GM12878 (cell line): Measurements from ENCODE around the gene STX1A. TPM values are rescaled to one million over a fixed set of nuclear protein-coding genes. Genes with fewer than 3 reads are reported as not detected.

Experiments used
- ATAC-seq: fragments of 200-7000 bp; cut with Tn5 transposase; 3 replicates; pipeline ENCODE4 v1.9.1; 2020; ENCODE audit warnings: mild to moderate bottlenecking, moderate library complexity
- BruUV-seq: library from RNA; stranded (reverse); fragments of 400-500 nt; replicated peaks from 2 replicates; lab custom pipeline; 2021; lab: Mats Ljungman, UMichigan
- CTCF ChIA-PET: fragments of 300-600 bp; sonication (Branson Sonifier 250); formaldehyde crosslinking; extraction: SDS; loops from one replicate; lab custom pipeline; 2021; ENCODE audit warnings: inconsistent platforms; lab: Yijun Ruan, JAX
- POLR2A ChIA-PET: fragments of 350-600 bp; formaldehyde crosslinking; extraction: SDS; loops from one replicate; lab custom pipeline; 2021; ENCODE audit warnings: inconsistent platforms; lab: Charles Lee
- RAD21 ChIA-PET: fragments of 300-600 bp; sonication (Branson Sonifier 250); formaldehyde crosslinking; loops from one replicate; lab custom pipeline; 2023; ENCODE audit warnings: antibody characterized with exemption; ENCODE audit not compliant: unreplicated experiment; lab: Charles Lee
- SMC1A ChIA-PET: fragments of 300-600 bp; sonication (Branson Sonifier 250); formaldehyde crosslinking; loops from one replicate; lab custom pipeline; 2023; ENCODE audit not compliant: unreplicated experiment, uncharacterized antibody; lab: Charles Lee
- DNase-seq: peaks from one replicate; pipeline ENCODE4 v3.0.0-alpha.2; 2011; ENCODE audit warnings: low read depth, low spot score
- FAIRE-seq: peaks from 3 replicates; lab custom pipeline; 2011; peaks lifted over from hg19 to GRCh38; lab: Jason Lieb, UNC
- H2AFZ ChIP-seq: 2 replicates; pipeline ENCODE4 v1.6.0; 2011; ENCODE audit warnings: low read depth, low read length, control low read depth; ENCODE audit not compliant: control insufficient read depth
- H3K27ac ChIP-seq: 2 replicates; pipeline ENCODE4 v1.5.1; 2011; ENCODE audit warnings: control low read depth; ENCODE audit not compliant: control insufficient read depth, insufficient read depth
- H3K27me3 ChIP-seq, 2 experiments: replicated peaks in 1 of 2; 2 replicates each; pipeline versions ENCODE4 v1.6.0 to v1.6.1; 2011; ENCODE audit warnings: low read length in 1 of 2; ENCODE audit not compliant: control insufficient read depth in 2 of 2, insufficient read depth in 2 of 2
- H3K36me3 ChIP-seq, 2 experiments: 2 replicates each; pipeline ENCODE4 v1.5.1; 2011; ENCODE audit warnings: low read length in 1 of 2; ENCODE audit not compliant: control insufficient read depth in 2 of 2, insufficient read depth in 2 of 2
- H3K4me1 ChIP-seq: 2 replicates; pipeline ENCODE4 v1.6.1; 2011; ENCODE audit warnings: mild to moderate bottlenecking, low read length, moderate library complexity, mixed read lengths; ENCODE audit not compliant: control insufficient read depth, insufficient read depth
- H3K4me2 ChIP-seq: 2 replicates; pipeline ENCODE4 v1.6.0; 2011; ENCODE audit warnings: control low read depth; ENCODE audit not compliant: control insufficient read depth, insufficient read depth
- H3K4me3 ChIP-seq: fragments of 200-600 bp; sonication (generic); 2 replicates; pipeline ENCODE4 v1.5.1; 2016
- H3K79me2 ChIP-seq: 2 replicates; pipeline ENCODE4 v1.6.0; 2011; ENCODE audit warnings: low read length; ENCODE audit not compliant: control insufficient read depth, insufficient read depth
- H3K9ac ChIP-seq: 2 replicates; pipeline ENCODE4 v1.8.0; 2011; ENCODE audit warnings: low read length, control low read depth, mixed read lengths; ENCODE audit not compliant: control insufficient read depth, insufficient read depth
- H3K9me3 ChIP-seq: replicated peaks from 3 replicates; pipeline ENCODE4 v1.5.1; 2011; ENCODE audit warnings: mild to moderate bottlenecking, low read length; ENCODE audit not compliant: control insufficient read depth, insufficient read depth
- H4K20me1 ChIP-seq: 2 replicates; pipeline ENCODE4 v1.6.0; 2011; ENCODE audit not compliant: control insufficient read depth, insufficient read depth
- CUX1 ChIP-seq: IDR thresholded peaks from 2 replicates; pipeline ENCODE4 v1.6.1; 2012; ENCODE audit warnings: improper control_type of control experiment, low read depth, low read length; ENCODE audit not compliant: insufficient replicate concordance
- MTA2 ChIP-seq: fragments of 450-650 bp; IDR thresholded peaks from 2 replicates; pipeline ENCODE4 v1.6.1; 2016; ENCODE audit warnings: low read depth, mild to moderate bottlenecking, moderate library complexity
- MYC ChIP-seq: IDR thresholded peaks from 2 replicates; pipeline ENCODE4 v1.6.1; 2011; ENCODE audit warnings: mild to moderate bottlenecking, low read length, moderate library complexity, inconsistent platforms; ENCODE audit not compliant: insufficient read depth, insufficient replicate concordance, insufficient read length, severe bottlenecking
- NKRF ChIP-seq: fragments of 450-650 bp; conservative IDR thresholded peaks from 2 replicates; pipeline ENCODE4 v1.6.1; 2017; ENCODE audit warnings: mild to moderate bottlenecking, moderate library complexity
- TCF12 ChIP-seq: IDR thresholded peaks from 2 replicates; pipeline ENCODE4 v1.6.1; 2011; ENCODE audit warnings: low read depth, mild to moderate bottlenecking, low read length
- whole genome bisulfite sequencing: methylation state at CpG from one replicate; pipeline ENCODE4 v1.1.6; 2016; ENCODE audit warnings: low lambda C conversion rate; ENCODE audit not compliant: insufficient replicate concordance, insufficient coverage; ENCODE audit errors: missing lambda C conversion rate; 5-methylcytosine and 5-hydroxymethylcytosine counted together
- in situ Hi-C: fragments of 300-500 bp; cut with MboI; formaldehyde crosslinking; loops from 9 replicates; pipeline ENCODE4 v1.14.3; 2018; ENCODE audit warnings: mixed read lengths
- intact Hi-C: fragments of 100-400 bp; cut with micrococcal nuclease; formaldehyde crosslinking; loops from one replicate; pipeline ENCODE4 v1.14.2; 2022; ENCODE audit not compliant: unreplicated experiment
- polyA plus RNA-seq, 11 experiments: library from polyadenylated mRNA; depleted of rRNA in 4 of 11; unstranded in 6 of 11; stranded (reverse) in 5 of 11; fragments of >200 nt; fragmentation: Nextera tagmentation in 4 of 11; fragmentation: Illumina TruSeq in 1 of 11; extraction: Ambion mirVana in 4 of 11; extraction: Trizol in 1 of 11; gene quantifications; 1 replicate in 1 of 11; 2 replicates in 10 of 11; pipeline versions ENCODE4 v1.2.1 to v1.2.3, GENCODE V29; 2011 to 2016; ENCODE audit warnings: inconsistent platforms in 2 of 11, missing spikeins in 2 of 11, low read depth in 1 of 11
- total RNA-seq, 4 experiments: library from RNA; depleted of rRNA in 3 of 4; stranded (reverse); fragments of >200 nt in 3 of 4; fragmentation: Illumina TruSeq in 1 of 4; extraction: Trizol in 1 of 4; gene quantifications; 2 replicates each; pipeline versions ENCODE4 v1.2.1 to v1.2.3, GENCODE V29; 2013 to 2021
- TF ChIP-seq, protein P1 (sequence below): fragments of 450-650 bp; IDR thresholded peaks from 2 replicates; pipeline ENCODE4 v1.6.1; 2016; ENCODE audit warnings: mild to moderate bottlenecking, moderate library complexity, borderline replicate concordance
- TF ChIP-seq, protein P2 (sequence below): fragments of 450-650 bp; IDR thresholded peaks from 2 replicates; pipeline ENCODE4 v1.6.1; 2017; ENCODE audit warnings: low read depth, mild to moderate bottlenecking, moderate library complexity

The STX1A gene
- total and polyA plus RNA-seq, 10 of the 15 experiments (the other 5 are each of a cell fraction or from before 2014, with no cell fraction given): 0.15 to 5.3 (median 2.5) TPM

- no peaks in the 10 kb centered on the region for H3K27me3 ChIP-seq
- ChIA-PET SMC1A (no interaction called here), CTCF (no interaction called here), RAD21 (no interaction called here), POLR2A (no interaction called here)
- ATAC-seq (peak; percentile 7), DNase-seq (no peak), FAIRE-seq (no peak)
- H3K4me2 ChIP-seq: peak overlapping the region; percentile 72
- peak overlapping the region; percentile 98 for H3K9ac ChIP-seq
- peaks cover 18% of the 10 kb centered on the region for H3K4me1 ChIP-seq
- H3K4me3 ChIP-seq: peak overlapping the region; percentile 87
- TSS peak; percentile 86 for BruUV-seq
- H3K9me3 ChIP-seq: no peaks in the 10 kb centered on the region; the same call in 2 of the 3 replicates
- H2AFZ ChIP-seq: peak overlapping the region; percentile 91
- H3K27ac ChIP-seq: peak overlapping the region; percentile 81
- in situ Hi-C loops: no loop called here
- H4K20me1 ChIP-seq: no peaks in the 10 kb centered on the region; the same call in 1 of the 2 replicates
- H3K79me2 ChIP-seq: peaks cover 46% of the 10 kb centered on the region
- peaks cover 7% of the 10 kb centered on the region in 2 experiments; a peak in 3 of 4 replicates for H3K36me3 ChIP-seq
- 21% methylated on average over 49 of the region's 58 CpGs for WGBS
- intact Hi-C loops: loop anchor here (2.0 to 10.0 kb wide), 2 partner anchors 35 to 159 kb away; partner anchors contain the start of genes BAZ1B and STX1A
- no peak for TF ChIP-seq CUX1
- TF ChIP-seq, protein P1, sequence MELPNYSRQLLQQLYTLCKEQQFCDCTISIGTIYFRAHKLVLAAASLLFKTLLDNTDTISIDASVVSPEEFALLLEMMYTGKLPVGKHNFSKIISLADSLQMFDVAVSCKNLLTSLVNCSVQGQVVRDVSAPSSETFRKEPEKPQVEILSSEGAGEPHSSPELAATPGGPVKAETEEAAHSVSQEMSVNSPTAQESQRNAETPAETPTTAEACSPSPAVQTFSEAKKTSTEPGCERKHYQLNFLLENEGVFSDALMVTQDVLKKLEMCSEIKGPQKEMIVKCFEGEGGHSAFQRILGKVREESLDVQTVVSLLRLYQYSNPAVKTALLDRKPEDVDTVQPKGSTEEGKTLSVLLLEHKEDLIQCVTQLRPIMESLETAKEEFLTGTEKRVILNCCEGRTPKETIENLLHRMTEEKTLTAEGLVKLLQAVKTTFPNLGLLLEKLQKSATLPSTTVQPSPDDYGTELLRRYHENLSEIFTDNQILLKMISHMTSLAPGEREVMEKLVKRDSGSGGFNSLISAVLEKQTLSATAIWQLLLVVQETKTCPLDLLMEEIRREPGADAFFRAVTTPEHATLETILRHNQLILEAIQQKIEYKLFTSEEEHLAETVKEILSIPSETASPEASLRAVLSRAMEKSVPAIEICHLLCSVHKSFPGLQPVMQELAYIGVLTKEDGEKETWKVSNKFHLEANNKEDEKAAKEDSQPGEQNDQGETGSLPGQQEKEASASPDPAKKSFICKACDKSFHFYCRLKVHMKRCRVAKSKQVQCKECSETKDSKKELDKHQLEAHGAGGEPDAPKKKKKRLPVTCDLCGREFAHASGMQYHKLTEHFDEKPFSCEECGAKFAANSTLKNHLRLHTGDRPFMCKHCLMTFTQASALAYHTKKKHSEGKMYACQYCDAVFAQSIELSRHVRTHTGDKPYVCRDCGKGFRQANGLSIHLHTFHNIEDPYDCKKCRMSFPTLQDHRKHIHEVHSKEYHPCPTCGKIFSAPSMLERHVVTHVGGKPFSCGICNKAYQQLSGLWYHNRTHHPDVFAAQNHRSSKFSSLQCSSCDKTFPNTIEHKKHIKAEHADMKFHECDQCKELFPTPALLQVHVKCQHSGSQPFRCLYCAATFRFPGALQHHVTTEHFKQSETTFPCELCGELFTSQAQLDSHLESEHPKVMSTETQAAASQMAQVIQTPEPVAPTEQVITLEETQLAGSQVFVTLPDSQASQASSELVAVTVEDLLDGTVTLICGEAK: no peak
- TF ChIP-seq, protein P2, sequence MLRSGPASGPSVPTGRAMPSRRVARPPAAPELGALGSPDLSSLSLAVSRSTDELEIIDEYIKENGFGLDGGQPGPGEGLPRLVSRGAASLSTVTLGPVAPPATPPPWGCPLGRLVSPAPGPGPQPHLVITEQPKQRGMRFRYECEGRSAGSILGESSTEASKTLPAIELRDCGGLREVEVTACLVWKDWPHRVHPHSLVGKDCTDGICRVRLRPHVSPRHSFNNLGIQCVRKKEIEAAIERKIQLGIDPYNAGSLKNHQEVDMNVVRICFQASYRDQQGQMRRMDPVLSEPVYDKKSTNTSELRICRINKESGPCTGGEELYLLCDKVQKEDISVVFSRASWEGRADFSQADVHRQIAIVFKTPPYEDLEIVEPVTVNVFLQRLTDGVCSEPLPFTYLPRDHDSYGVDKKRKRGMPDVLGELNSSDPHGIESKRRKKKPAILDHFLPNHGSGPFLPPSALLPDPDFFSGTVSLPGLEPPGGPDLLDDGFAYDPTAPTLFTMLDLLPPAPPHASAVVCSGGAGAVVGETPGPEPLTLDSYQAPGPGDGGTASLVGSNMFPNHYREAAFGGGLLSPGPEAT: 0 out of 2 replicates have a peak, but pooled peaks have one; percentile 1
- peak; percentile 1 for TF ChIP-seq MYC
- 0 out of 2 replicates have a peak, but pooled peaks have one; percentile 12 for TF ChIP-seq NKRF
- no peak for TF ChIP-seq TCF12
- TF ChIP-seq MTA2: peak; percentile 22; the same call in 1 of the 2 replicates
Observed at GRCh38 chr7:73683788-73684693, 35.4 kb downstream of the STX1A start.
